GM21619 (cell line): Measurements from ENCODE around the gene CACHD1.
"Not testable (repeated sequence)": the region's sequence is repeated elsewhere in the genome, so short reads cannot be mapped to it uniquely, and the experiment has no call there.

Source experiments
- ATAC-seq: cut with Tn5 transposase; IDR thresholded peaks from one replicate; pipeline ENCODE4 v1.9.1; 2021; ENCODE audit not compliant: unreplicated experiment

CACHD1 gene

DNA sequence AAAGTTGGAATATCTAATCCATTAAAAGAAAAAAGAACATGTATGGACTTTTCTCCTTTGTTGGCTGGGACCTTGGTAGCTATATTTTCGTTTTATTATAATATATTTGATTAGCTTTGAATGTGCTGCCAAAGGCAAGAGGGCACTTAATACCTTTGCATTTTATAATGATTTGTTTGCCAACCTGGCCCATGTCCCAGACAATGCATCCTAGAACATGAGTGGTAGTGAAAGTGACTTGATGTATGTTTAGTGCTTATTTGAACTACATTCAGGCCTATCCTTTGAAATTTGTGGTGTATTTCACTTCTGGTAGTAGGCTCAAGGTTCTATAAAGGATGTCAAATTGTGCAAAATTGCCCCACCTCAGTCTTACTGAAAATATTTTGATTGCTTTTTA, 25.9 kb downstream of the CACHD1 start:
- ATAC-seq, result no peak

DNA sequence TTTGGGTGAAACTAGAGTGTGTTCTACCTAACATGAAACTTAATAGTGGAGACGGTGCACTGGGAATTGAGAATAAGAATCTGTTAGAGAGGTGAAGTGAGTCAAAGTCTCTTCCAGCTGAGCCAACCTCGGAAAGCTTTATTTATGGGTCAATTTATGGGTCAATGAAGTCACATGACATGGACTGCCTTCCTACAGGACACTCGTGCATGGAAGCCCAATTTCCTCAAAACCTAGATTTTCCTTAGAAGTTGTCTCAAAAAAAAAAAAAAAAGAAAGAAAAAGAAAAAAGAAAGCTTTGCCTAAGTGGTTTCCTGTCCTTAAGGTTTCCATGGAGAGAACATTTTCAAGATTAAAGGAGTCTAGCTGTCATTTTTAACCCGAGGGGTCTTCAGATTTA, 26.7 kb downstream of the CACHD1 start:
- no peak for ATAC-seq

DNA sequence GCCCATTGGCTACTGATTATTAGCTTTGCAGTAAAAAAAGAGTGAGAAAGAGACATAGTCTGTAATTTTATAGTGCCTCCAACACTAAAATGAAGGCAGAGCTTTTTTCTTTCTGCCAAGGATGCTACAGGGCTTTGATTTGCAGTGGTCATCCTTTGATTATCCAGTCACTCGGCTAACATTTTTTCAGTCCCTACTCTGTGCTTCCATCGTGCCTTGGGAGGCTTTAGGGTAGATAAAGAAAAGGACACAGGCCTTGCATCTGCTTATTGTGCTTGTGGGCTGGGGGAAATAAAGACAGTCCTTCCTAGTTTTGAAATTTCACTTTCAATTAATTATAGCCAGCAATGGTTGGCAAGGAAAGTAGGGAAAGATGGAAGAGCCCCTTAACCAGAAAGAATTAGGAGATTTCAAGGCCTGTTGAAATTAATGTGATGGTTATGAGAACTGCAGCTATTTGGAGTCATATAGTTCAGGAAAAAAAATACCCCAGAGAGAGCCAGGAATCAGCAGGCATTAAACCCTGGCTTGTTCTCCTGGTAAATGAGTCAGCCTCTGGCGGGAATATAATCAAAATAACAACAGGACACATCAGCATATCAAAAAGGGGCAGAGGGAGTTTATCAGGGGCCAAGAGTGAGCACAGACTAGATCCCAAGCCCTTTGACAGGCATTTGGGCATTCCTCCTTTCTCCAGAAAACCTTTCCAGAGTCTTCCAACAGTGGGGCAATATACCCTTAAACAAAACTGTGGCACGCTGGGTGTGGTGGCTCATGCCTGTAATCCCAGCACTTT, 27.4 kb downstream of the CACHD1 start:
- ATAC-seq, result no peak

DNA sequence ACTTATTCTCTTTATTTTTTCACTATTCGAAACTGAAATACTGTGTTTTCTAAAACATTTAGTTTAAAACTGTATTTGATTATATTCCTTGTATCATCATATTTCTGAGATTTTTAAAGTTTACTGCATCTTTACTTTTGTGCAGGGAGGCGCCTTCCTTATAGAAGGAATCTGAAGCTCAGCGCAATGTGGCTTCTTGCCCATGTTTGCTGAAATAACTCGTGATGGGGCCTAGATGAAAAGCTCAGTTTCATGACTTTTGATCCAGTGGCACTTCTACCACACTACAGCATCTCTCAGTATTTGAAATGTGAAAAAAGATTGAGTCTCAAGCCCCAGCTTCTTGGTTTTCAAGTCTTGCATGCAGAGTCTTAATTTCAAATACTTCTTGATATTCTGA, 28.4 kb downstream of the CACHD1 start:
- ATAC-seq, result no peak

DNA sequence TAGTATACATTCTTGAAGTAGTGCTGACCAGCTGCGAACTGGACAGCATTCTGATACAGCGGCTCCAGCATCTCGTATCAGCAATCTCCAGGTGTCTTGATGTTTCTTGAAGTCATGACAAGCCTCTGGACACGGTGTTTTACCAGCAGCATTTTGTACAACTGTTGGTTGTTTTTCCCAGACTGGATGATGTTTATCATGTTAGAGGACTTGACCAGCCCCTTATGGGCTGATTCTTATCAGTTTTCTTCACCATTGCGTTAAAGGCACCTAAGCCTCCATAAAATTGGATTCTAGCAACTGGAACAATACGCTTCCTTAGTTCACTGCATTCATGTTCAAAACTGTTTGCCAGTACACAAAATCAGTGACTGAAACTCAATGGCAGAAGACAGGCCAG, 29.1 kb downstream of the CACHD1 start:
- ATAC-seq, result no peak

DNA sequence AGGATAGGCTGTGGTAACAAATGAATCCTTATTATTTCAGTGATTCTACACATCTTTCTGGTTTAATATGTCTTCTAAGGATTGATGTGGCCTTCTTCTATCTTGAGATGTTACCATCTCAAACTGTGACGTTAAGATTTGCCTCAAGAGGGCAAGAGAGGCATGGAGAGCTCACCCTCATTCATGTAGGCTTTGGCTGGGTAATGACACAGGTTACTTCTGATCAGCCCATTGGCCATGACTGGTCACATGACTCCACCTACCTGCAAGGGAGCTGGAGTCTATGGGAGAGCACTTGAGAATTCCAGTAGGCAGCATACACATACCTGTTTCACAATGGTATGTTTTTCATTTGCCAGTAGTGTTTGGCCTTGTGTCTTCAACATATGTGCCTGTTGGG, 30.0 kb downstream of the CACHD1 start:
- ATAC-seq, result no peak

DNA sequence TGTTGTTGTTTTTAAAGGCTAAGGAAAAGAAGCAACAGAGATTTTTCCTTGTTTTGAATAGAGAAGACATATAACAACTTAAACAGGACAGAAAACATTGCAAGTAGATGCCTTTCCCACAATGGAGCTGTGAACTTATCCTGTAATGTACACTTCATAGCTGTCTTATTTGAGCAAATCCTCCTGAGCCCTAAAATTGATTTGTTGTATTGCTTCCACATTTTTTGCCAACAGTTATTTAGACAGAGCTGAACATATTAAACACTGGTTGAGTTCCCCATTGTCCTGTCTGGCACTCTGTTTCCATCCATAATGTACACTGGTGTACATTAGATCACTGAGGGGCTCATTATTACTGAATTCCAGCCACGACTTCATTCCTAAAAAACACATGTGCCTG, 32.2 kb downstream of the CACHD1 start:
- no peak for ATAC-seq

DNA sequence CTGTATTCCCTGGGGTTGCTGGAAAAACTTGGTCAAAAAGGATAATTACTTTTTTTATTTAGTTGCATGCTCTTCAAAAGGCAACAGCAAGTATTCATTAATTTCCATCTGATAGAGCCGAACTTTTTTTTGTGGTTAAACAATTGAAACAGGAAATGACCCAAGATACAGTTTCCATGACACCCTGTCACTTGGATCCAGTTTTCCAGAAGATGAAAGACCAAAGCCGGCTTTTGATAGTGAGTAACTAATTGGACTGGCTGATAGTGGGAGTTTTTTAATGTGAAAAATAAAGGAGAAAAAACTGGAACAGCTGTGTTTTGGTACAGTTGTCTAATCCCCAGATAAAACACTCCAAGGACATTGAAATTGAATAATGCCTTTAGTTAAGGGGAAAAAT, 33.0 kb downstream of the CACHD1 start:
- no peak for ATAC-seq

DNA sequence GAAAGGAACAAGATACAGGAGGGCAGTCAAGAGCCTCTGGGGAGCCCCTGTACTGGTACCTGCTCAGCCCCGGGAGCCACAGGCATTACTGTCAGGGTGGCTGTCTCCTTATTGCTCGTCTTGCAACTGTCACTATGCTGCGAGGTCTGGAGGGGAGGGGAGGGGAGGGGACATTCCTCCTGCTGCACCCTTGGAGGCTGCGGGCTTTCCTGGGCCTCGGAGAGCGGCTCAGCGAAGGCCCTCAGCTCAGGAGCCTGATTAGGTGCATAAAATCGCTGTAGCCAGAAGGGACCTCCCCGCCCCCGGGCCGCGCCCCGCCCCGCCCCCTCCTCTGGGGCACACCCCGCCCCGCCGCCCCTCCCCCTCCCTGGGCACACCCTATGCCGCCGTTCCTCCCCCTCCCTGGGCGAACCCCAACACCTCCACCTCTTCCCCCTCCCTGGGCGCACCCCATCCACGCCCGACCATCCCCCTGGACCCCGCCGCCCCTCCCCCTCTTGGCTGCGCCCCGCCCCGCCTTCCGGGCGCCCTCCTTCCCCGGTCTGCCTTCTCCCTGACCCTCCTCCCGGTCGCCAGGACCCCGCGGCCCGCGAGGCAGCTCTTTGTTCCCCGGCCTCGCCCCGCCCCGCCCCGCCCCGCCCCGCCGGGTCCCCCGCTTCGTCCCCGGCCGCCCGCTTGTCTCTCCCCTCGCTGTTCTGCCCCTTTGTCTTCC, 35.5 kb downstream of the CACHD1 start:
- no peak for ATAC-seq

DNA sequence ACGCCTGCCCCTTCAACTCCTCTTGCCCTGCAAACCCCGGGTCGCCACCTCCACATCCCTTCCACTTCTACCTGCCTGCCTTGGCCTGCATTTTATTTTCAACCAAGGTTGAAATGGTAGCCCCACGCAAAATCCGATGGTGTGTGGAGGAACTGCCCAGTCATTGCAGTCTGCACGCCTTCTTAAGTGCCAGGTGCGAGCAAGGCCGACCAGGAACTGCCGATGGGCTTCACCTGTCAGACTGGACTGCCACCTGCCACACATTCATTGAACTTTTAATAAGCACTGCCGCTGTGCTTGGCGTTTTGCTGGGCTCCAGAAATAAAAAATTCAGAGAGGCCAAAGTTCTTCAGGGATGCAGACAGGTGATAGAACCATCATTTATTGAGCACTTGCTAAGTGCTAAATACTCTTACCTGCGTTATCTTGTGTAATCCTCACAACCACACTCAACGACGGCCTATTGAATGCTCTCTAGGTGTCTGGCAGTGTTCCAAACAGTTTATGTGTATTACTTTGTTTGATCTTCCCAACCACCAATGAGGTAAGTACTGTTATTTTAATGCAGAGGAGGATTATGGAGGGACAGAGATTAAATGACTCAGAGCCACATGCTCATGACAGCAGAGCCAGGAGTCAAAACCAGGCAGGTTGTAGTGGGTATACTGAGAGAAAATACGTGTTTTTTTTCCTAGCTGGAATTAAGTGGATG, 36.2 kb downstream of the CACHD1 start:
- no peak for ATAC-seq

DNA sequence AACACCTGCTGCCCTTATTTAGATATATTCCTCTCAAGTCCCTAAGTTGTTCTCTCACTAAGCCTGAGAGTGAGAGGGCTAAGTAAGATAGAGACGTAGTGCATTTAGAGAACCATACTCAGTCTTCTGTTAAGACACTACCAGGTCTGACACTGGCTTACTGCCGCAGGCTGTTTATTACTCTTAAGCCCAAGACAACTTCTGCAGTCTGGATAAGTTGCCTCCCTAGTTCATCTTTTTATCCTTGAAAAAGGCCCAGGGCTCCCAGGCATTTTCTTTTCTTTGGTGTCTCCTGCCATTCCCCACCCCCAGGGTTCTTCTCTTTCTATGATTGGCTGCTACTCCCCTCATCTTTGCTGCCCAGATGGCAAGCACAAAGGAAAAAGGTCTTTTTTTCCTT, 38.7 kb downstream of the CACHD1 start:
- ATAC-seq, result no peak

DNA sequence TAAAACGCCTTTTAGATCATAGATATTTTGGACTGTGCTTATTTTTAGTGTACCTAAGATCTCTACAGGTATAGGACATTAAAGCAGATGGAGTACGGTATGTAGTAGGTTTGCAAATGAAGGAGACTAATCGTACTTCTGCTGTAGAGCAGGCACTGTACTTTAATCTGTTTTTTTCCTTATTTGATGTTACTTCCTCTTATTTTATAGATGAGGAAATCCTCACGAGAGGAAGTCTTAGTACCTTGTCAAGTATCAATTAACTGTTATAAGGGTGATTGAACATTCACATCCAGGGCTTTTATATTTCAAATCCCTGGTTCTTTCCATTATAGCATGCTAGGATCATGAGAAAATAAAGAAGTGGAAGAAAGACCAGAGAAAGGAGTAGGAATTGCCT, 41.1 kb downstream of the CACHD1 start:
- no peak for ATAC-seq

DNA sequence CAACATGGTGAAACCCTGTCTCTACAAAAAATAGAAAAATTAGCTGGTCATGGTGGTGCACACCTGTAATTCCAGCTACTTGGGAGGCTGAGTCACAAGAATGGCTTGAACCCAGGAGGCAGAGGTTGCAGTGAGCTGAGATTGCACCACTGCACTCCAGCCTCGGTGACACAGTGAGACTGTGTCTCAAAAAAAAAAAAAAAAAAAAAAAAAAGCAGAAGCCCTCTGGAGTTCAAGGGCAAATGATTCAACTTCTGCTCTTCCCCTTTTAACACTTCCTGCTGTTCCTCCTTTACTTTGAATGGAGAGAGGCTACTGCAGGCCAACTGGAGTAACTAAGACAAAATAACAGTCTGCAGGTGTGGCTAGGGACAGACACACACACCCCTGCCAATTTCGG, 42.3 kb downstream of the CACHD1 start:
- not testable (repeated sequence) for ATAC-seq

DNA sequence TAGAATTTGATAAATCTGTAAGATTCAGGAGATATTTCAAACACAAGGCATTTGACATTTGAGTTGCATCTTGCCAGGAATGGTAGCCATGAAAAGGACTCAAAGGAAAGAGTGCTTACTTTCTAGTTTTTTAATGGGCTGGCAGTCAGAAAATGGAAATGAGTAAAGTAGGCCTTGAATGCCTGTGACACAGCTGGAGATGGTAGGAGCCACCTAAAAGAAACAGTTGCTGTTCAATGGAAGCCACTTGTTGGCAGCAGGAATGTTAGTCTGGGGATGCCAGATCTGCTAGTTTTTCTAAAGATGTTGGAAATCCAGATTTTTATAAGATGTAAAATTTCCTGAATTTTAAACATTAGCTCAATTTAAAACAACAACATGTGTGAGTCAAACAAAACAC, 43.6 kb downstream of the CACHD1 start:
- ATAC-seq, result no peak

DNA sequence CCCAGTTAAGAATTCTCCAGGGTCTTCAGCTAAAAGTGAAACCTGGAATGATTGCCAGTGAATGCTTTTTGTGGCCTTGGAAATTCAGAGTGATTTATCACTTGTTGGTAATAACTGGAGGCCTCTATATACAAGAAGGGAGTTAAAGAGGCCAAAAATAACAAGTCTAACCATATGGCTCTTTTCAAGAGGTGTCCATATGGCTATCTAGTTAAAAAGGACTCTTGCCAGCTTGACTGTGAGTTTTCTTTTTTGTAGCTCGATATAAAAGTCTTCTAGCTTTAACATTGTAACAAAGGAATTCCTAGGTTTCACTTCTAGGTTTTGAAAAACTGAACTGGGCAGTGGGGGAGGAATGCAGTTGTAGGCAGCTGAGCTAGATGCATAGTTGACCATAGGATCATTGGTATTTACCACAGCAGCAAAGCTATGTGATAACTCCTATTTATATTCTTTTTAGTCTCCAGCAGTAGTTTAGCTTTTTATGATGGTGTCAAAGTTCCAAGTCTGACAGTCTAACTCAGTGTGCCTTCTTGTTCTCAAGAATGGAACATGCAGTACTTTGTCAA, 44.4 kb downstream of the CACHD1 start:
- ATAC-seq, result no peak

DNA sequence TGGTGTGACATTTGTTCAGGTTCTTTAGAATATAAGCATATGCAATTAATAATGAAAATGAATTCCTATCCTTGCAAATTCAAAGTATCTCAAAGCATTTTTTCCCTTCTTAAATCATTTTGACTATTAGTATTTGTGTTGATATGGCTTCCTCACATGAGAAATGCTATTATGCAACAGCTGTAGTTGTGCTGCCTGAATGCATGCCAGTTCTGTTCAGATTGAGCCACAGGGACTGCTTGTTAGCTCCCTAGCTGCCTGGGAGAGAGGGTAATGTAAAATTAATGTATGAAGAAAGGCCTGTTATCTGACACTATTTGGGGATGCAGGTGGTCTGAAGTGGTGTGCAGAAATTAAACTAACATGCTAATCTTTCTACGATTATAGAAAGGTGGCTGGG, 45.5 kb downstream of the CACHD1 start:
- ATAC-seq, result no peak

DNA sequence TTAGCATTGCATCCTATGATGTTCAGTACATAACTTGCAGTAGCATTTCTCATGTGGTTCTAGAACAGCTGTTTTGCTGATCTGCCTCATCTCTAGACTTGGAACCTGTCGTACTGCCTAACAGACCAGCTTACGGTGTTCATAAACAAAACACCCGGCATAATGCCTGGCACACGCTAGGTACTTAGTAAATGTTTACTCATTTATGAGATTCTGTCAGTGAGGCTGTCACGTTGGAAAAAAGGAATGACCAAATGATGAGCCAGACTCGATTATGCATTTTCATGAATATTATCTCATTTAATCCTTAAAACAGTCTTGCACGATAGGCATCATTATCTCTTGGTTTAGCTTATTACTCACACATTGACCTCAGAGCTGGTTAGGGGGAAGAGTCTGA, 46.4 kb downstream of the CACHD1 start:
- no peak for ATAC-seq

DNA sequence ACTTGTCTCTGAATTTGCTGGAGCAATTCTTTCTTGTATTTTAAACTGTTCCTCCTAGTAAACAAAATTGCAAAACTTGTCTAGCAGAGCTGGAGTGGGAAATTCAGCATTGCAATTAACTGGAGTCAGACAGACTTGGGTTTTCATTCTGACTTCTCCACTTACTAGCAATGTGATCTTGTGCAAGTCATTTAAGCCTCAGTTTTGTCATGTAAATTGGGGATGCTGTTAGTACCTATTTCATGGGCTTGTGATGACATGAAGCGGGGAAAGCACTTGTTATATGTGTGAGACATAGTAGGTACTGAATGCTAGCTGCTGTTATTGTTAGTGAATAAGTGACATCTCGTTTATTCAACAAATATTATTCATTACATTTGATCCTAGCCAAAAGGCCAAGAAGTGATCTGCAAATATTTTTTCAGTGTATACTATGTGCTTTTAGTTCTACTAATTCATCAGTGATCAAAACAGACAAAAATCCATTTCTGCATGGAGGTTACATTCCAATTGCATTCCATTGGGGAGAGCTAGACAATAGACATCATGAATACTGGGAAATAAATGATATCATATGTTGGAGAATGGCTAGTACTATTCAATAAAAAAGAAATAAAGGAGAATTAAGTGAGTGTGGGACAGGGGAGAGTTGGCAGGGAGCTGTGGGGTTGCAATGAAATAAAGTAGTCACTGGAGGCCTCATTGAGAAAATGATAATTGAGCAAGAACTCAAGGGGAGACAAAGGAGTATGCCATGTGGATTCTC, 47.1 kb downstream of the CACHD1 start:
- no peak for ATAC-seq

DNA sequence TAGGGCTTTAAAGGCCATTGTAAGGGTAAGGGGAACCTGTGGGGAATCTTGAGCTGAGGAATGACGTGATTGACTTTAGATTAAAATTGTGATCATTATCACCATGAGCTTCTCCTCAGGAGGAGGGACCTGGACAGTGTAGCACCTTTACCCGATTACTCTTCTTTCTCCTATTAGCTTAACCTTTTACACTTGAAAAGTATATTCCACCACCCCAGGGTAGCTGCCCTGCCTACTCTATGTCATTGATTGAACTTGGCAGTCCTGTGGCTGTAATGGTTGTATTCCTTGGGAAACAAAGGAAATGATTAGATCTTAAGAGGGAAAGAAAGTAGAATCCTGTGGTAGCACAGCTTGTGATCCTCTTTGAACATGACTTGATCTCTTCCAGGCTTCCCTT, 47.7 kb downstream of the CACHD1 start:
- no peak for ATAC-seq

DNA sequence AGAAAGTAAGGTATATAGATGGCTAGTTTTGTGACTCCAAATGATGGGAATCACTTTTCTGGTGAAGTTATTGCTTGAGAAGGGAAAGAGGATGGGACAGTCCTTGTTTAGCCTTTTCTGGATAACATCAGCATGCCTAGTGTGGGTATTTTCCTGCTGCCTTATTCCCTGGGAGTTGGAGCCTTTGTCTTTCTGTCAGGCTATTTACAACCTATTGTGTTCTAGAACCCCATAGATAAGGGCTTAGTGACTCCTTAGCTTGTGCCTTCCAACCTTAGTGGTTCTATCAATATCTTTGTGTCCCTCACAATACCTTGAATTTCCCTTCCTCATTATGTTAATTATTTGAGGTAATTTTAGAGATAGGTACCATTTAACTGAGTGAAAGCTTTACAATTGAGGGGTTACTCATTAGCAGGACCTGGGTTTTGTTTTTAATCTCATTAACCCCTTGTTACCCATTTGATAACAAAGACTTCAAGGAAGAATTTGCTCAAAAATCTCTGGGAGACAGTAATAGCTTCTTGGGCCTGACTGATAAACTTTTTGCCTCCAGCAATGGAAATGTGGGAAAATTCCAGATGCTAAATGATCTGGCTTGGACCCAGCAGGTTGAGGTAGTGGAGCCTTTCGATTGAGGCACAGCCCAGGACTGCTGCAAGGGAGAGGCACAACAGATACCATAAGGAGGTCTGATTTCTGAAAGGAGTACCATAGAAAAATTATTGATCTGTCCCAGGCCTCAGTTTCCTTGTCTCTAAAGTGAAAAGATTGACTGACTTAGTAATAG, 49.0 kb downstream of the CACHD1 start:
- no peak for ATAC-seq
